ENCODE data around the gene CTSD. TPM values are rescaled to one million over a fixed set of nuclear protein-coding genes. Genes with fewer than 3 reads are reported as not detected.

CTSD gene
- total RNA-seq, 1 experiment from 2014 or later, result 127 TPM

GRCh38 chr11:1766719-1767398 lies 3.1 kb upstream of the CTSD start:
- H3K27ac ChIP-seq (ENCODE audit: low read depth, low read length), result no peak overlapping the region
- no peaks in the 10 kb centered on the region for H3K9me2 ChIP-seq (ENCODE audit: insufficient read depth)
- no peak overlapping the region for H3K4me3 ChIP-seq (replicated peaks in 1 of 2; ENCODE audit: low read depth in 1 of 2, low read length in 2 of 2)
- ChIA-PET POLR2A (no interaction called here), CTCF (no interaction called here), RAD21 (ENCODE audit: low non-redundant PET in 1 of 2, low total read pairs in 2 of 2, uncharacterized antibody in 2 of 2, unreplicated experiment in 2 of 2) (no interaction called here)
- no peak overlapping the region for H3K4me2 ChIP-seq (ENCODE audit: low read length)
- DNase-seq (ENCODE audit: low read depth, low spot score) (no peak), ATAC-seq (no peak)
- H3K36me3 ChIP-seq (ENCODE audit: control insufficient read depth in 1 of 2, insufficient read depth in 2 of 2, low read length in 2 of 2), result no peaks in the 10 kb centered on the region
- no peak for TF ChIP-seq EGR1 (IDR thresholded peaks at IDR 0.05; ENCODE audit: low read depth)
- TF ChIP-seq RAD21 (IDR thresholded peaks at IDR 0.05; ENCODE audit: low read depth), result no peak
- no peaks in the 10 kb centered on the region for H4K20me1 ChIP-seq (ENCODE audit: insufficient read depth)
- no peak overlapping the region for H3K9ac ChIP-seq (ENCODE audit: low read length)
- H3K79me2 ChIP-seq (ENCODE audit: insufficient read depth, low read length), result peaks cover 16% of the 10 kb centered on the region; the same call in 1 of the 2 replicates
- H2AFZ ChIP-seq (ENCODE audit: low read depth, low read length, poor library complexity, severe bottlenecking), result no peak overlapping the region
- intact Hi-C loops (cut with micrococcal nuclease), result no loop called here
- no peaks in the 10 kb centered on the region for H3K9me3 ChIP-seq (ENCODE audit: control insufficient read depth in 1 of 2, insufficient read depth in 1 of 2, low read depth in 1 of 2, low read length in 2 of 2)
- BruUV-seq (replicated peaks), result no TSS peak
- peaks cover 22 to 49% of the 10 kb centered on the region in 2 experiments; a peak in 3 of 4 replicates for H3K4me1 ChIP-seq (ENCODE audit: control insufficient read depth in 1 of 2, insufficient read depth in 2 of 2, low read length in 2 of 2)
- no peaks in the 10 kb centered on the region for H3K27me3 ChIP-seq (ENCODE audit: insufficient read depth, low read length)

GRCh38 chr11:1765871-1766718 lies 2.4 kb upstream of the CTSD start:
- Histone ChIP-seq H4K20me1 (ENCODE audit: insufficient read depth) (no peaks in the 10 kb centered on the region), H3K4me2 (ENCODE audit: low read length) (no peak overlapping the region), H3K9me3 (ENCODE audit: control insufficient read depth in 1 of 2, insufficient read depth in 1 of 2, low read depth in 1 of 2, low read length in 2 of 2) (no peaks in the 10 kb centered on the region), H3K27ac (ENCODE audit: low read depth, low read length) (no peak overlapping the region), H2AFZ (ENCODE audit: low read depth, low read length, poor library complexity, severe bottlenecking) (no peak overlapping the region), H3K79me2 (ENCODE audit: insufficient read depth, low read length) (peaks cover 17% of the 10 kb centered on the region; the same call in 1 of the 2 replicates), H3K4me1 (ENCODE audit: control insufficient read depth in 1 of 2, insufficient read depth in 2 of 2, low read length in 2 of 2) (peaks cover 21 to 45% of the 10 kb centered on the region in 2 experiments; a peak in 3 of 4 replicates), H3K9me2 (ENCODE audit: insufficient read depth) (no peaks in the 10 kb centered on the region), H3K4me3 (replicated peaks in 1 of 2; ENCODE audit: low read depth in 1 of 2, low read length in 2 of 2) (no peak overlapping the region), H3K27me3 (ENCODE audit: insufficient read depth, low read length) (no peaks in the 10 kb centered on the region), H3K9ac (ENCODE audit: low read length) (no peak overlapping the region), H3K36me3 (ENCODE audit: control insufficient read depth in 1 of 2, insufficient read depth in 2 of 2, low read length in 2 of 2) (no peaks in the 10 kb centered on the region)
- TF ChIP-seq POLR2AphosphoS5 (IDR thresholded peaks at IDR 0.05; ENCODE audit: low read depth, low read length), result no peak
- peak in 1 of 3 experiments; percentile 18; a peak in 1 of 6 replicates for TF ChIP-seq CTCF (IDR thresholded peaks at IDR 0.05 in 2 of 3, conservative IDR thresholded peaks at IDR 0.05 in 1 of 3; ENCODE audit: borderline replicate concordance in 1 of 3, insufficient read depth in 1 of 3, low read depth in 2 of 3, low read length in 2 of 3)
- TF ChIP-seq ATF3 (IDR thresholded peaks at IDR 0.05), result no peak
- TF ChIP-seq TCF7L2 (IDR thresholded peaks at IDR 0.05; ENCODE audit: borderline replicate concordance, extremely low read depth, insufficient read depth, insufficient read length), result no peak
- no peak for TF ChIP-seq YY1 (IDR thresholded peaks at IDR 0.05; ENCODE audit: extremely low read depth, insufficient replicate concordance, low read depth, low read length)
- no peak for TF ChIP-seq FOSL1 (IDR thresholded peaks at IDR 0.05; ENCODE audit: low read depth)
- intact Hi-C loops (cut with micrococcal nuclease), result no loop called here
- POLR2A ChIA-PET, result no interaction called here
- ATAC-seq (no peak), DNase-seq (ENCODE audit: low read depth, low spot score) (no peak)
- no TSS peak for BruUV-seq (replicated peaks)
- RAD21 ChIA-PET (ENCODE audit: low non-redundant PET in 1 of 2, low total read pairs in 2 of 2, uncharacterized antibody in 2 of 2, unreplicated experiment in 2 of 2), result no interaction called here
- CTCF ChIA-PET, result no interaction called here

Measured in HCT116 (cell line).